ENCODE measurements around the gene CGNL1. TPM values are rescaled to one million over a fixed set of nuclear protein-coding genes. Genes with fewer than 3 reads are reported as not detected.

The CGNL1 gene
- total RNA-seq, 1 experiment from 2014 or later = 34.6 TPM

GRCh38 chr15:57384816-57385215 is 8.5 kb downstream of the CGNL1 start:
- Mint-ChIP-seq H3K9me3 (no peaks in the 10 kb centered on the region), H3K27me3 (ENCODE audit: low read depth) (no peaks in the 10 kb centered on the region), H3K27ac (peak overlapping the region; percentile 3 to 100 (median 99); a peak in 5 of 7 replicates), H3K4me1 (peaks cover 77 to 83% of the 10 kb centered on the region in 2 experiments), H3K4me3 (no peak overlapping the region), H3K36me3 (ENCODE audit: insufficient read depth in 1 of 3, low read depth in 3 of 3) (no peaks in the 10 kb centered on the region)
- H2BK5ac ChIP-seq (ENCODE audit: insufficient read length, low read length) = no peak overlapping the region
- H2AFZ ChIP-seq (ENCODE audit: low read length) = no peak overlapping the region
- H3K23ac ChIP-seq (ENCODE audit: insufficient read length, low read depth, low read length) = no peak overlapping the region
- H3K4me2 ChIP-seq (ENCODE audit: insufficient read depth, insufficient read length, low read length) = no peak overlapping the region
- peaks cover 24% of the 10 kb centered on the region; the same call in 1 of the 2 replicates for H3K4me1 ChIP-seq (ENCODE audit: insufficient read depth, low read length)
- H4K5ac ChIP-seq (ENCODE audit: insufficient read length, low read depth, low read length) = no peak overlapping the region
- H3K79me1 ChIP-seq (ENCODE audit: insufficient read depth, low read depth, low read length, poor library complexity, severe bottlenecking) = no peaks in the 10 kb centered on the region
- H3K9me3 ChIP-seq (ENCODE audit: control insufficient read depth, low read depth, low read length) = no peaks in the 10 kb centered on the region
- H3T11ph ChIP-seq (ENCODE audit: low read length) = no peak overlapping the region
- H2BK120ac ChIP-seq (ENCODE audit: low read depth, low read length, poor library complexity, severe bottlenecking) = no peak overlapping the region
- H2BK15ac ChIP-seq (ENCODE audit: low read depth, low read length) = no peak overlapping the region
- no CpG with 5 or more reads among the region's 2 CpGs for WGBS (ENCODE audit: extremely low coverage, insufficient read length, low lambda C conversion rate)
- TF ChIP-seq CTCF (conservative IDR thresholded peaks at IDR 0.05) = no peak
- H3K23me2 ChIP-seq (ENCODE audit: insufficient read length, low read depth, low read length, poor library complexity, severe bottlenecking) = peaks cover 15% of the 10 kb centered on the region
- H3K27ac ChIP-seq (ENCODE audit: insufficient read length, low read depth, low read length) = peak overlapping the region; percentile 83
- no peak overlapping the region for H2BK20ac ChIP-seq (ENCODE audit: low read depth, low read length, poor library complexity, severe bottlenecking)
- H4K20me1 ChIP-seq (ENCODE audit: control insufficient read depth, insufficient read depth, insufficient read length) = no peaks in the 10 kb centered on the region
- H3K79me2 ChIP-seq (ENCODE audit: insufficient read depth, low read length) = peaks cover 7% of the 10 kb centered on the region; the same call in 1 of the 2 replicates
- no peak overlapping the region for H2BK12ac ChIP-seq (ENCODE audit: insufficient read length, low read depth, low read length)
- no peak overlapping the region for H4K91ac ChIP-seq (ENCODE audit: insufficient read length, low read depth, low read length)
- no peaks in the 10 kb centered on the region for H3K27me3 ChIP-seq (ENCODE audit: insufficient read depth, low read length)
- H3K4ac ChIP-seq (ENCODE audit: low read depth, low read length) = no peak overlapping the region
- H3K56ac ChIP-seq (ENCODE audit: insufficient read length, low read depth, low read length) = no peak overlapping the region
- no peak for DNase-seq
- no peak overlapping the region for H4K8ac ChIP-seq (replicated peaks; ENCODE audit: insufficient read length, low read depth, low read length)
- H2AK5ac ChIP-seq (ENCODE audit: insufficient read length, low read length) = no peak overlapping the region
- H3K18ac ChIP-seq (ENCODE audit: insufficient read length, low read depth, low read length) = no peak overlapping the region
- H3K14ac ChIP-seq (ENCODE audit: insufficient read depth, low read length) = no peak overlapping the region
- no peak overlapping the region for H3K9ac ChIP-seq (ENCODE audit: extremely low read depth, insufficient read length, low read length)
